Calu3 (cell line): ENCODE data around the gene FAIM. TPM values are rescaled to one million over a fixed set of nuclear protein-coding genes. Genes with fewer than 3 reads are reported as not detected.

Source experiments
- BruUV-seq: library from RNA; stranded (reverse); fragments of 400-500 nt; replicated peaks from 2 replicates; lab custom pipeline; 2021; lab: Mats Ljungman, UMichigan
- CTCF ChIA-PET: fragments of 300-600 bp; sonication (Branson Sonifier 250); formaldehyde crosslinking; loops from one replicate; lab custom pipeline; 2022; ENCODE audit warnings: antibody characterized with exemption; lab: Charles Lee
- DNase-seq: peaks from one replicate; pipeline ENCODE4 v3.0.0; 2022
- H3K27ac Mint-ChIP-seq: one replicate; pipeline ENCODE4 v1.8.0; 2022; ENCODE audit warnings: mixed read lengths; ENCODE audit not compliant: unreplicated experiment
- H3K27me3 Mint-ChIP-seq: one replicate; pipeline ENCODE4 v1.8.0; 2022; ENCODE audit warnings: mixed read lengths; ENCODE audit not compliant: unreplicated experiment
- H3K36me3 Mint-ChIP-seq: one replicate; pipeline ENCODE4 v1.8.0; 2022; ENCODE audit warnings: mild to moderate bottlenecking, moderate library complexity, mixed read lengths; ENCODE audit not compliant: insufficient read depth, unreplicated experiment
- H3K4me1 Mint-ChIP-seq: one replicate; pipeline ENCODE4 v1.8.0; 2022; ENCODE audit warnings: mild to moderate bottlenecking, low read depth, mixed read lengths; ENCODE audit not compliant: unreplicated experiment
- H3K4me3 Mint-ChIP-seq: one replicate; pipeline ENCODE4 v1.8.0; 2022; ENCODE audit warnings: mild to moderate bottlenecking, low read depth, moderate library complexity, mixed read lengths; ENCODE audit not compliant: unreplicated experiment
- H3K9me3 Mint-ChIP-seq: one replicate; pipeline ENCODE4 v1.8.0; 2022; ENCODE audit warnings: low read depth, mixed read lengths; ENCODE audit not compliant: unreplicated experiment
- CTCF ChIP-seq: fragments of 200-600 bp; IDR thresholded peaks from one replicate; pipeline ENCODE4 v1.8.0; 2022; ENCODE audit warnings: antibody characterized with exemption; ENCODE audit not compliant: unreplicated experiment
- intact Hi-C: fragments of 100-400 bp; cut with micrococcal nuclease; formaldehyde crosslinking; loops from one replicate; pipeline ENCODE4 v1.10.0; 2022; ENCODE audit not compliant: unreplicated experiment
- total RNA-seq: library from RNA; stranded (reverse); gene quantifications from 2 replicates; pipeline ENCODE4 v1.2.3, GENCODE V29; 2022

FAIM gene
- total RNA-seq, 1 experiment from 2014 or later: 30.4 TPM

GRCh38 chr3:138629526-138629925, 21.0 kb downstream of the FAIM start:
- Mint-ChIP-seq H3K9me3 (no peaks in the 10 kb centered on the region), H3K27me3 (no peaks in the 10 kb centered on the region), H3K27ac (no peak overlapping the region), H3K36me3 (peaks cover 12% of the 10 kb centered on the region), H3K4me3 (no peak overlapping the region), H3K4me1 (no peaks in the 10 kb centered on the region)
- intact Hi-C loops: no loop called here
- no peak for DNase-seq
- CTCF ChIA-PET: no interaction called here
- no TSS peak for BruUV-seq
- no peak for TF ChIP-seq CTCF

GRCh38 chr3:138638641-138639040, 30.1 kb downstream of the FAIM start:
- TF ChIP-seq CTCF: no peak
- CTCF ChIA-PET: interaction anchor here (0.6 kb wide), 2 partner anchors 277 to 1770 kb away, joined by 3 read pairs; no protein-coding TSS in a partner anchor
- Mint-ChIP-seq H3K4me3 (no peak overlapping the region), H3K27me3 (no peaks in the 10 kb centered on the region), H3K4me1 (no peaks in the 10 kb centered on the region), H3K27ac (no peak overlapping the region), H3K36me3 (peaks cover 10% of the 10 kb centered on the region), H3K9me3 (peaks cover 5% of the 10 kb centered on the region)
- DNase-seq: no peak
- intact Hi-C loops: no loop called here
- BruUV-seq: no TSS peak

- H3K36me3 Mint-ChIP-seq: peaks cover 21% of the 10 kb centered on the region
- BruUV-seq: no TSS peak
- no peak for DNase-seq
- no peak overlapping the region for H3K4me3 Mint-ChIP-seq
- TF ChIP-seq CTCF: no peak
- CTCF ChIA-PET: interaction anchor here (0.6 kb wide), 1 partner anchor 85 kb away, joined by 3 read pairs; no protein-coding TSS in a partner anchor
- H3K27me3 Mint-ChIP-seq: no peaks in the 10 kb centered on the region
- intact Hi-C loops: no loop called here
- H3K4me1 Mint-ChIP-seq: no peaks in the 10 kb centered on the region
- H3K9me3 Mint-ChIP-seq: peaks cover 11% of the 10 kb centered on the region
- H3K27ac Mint-ChIP-seq: no peak overlapping the region
Observed at GRCh38 chr3:138640537-138640936, 32.0 kb downstream of the FAIM start.

- H3K9me3 Mint-ChIP-seq: peaks cover 15% of the 10 kb centered on the region
- H3K4me3 Mint-ChIP-seq: no peak overlapping the region
- no peak for TF ChIP-seq CTCF
- no peaks in the 10 kb centered on the region for H3K4me1 Mint-ChIP-seq
- intact Hi-C loops: no loop called here
- BruUV-seq: no TSS peak
- no peaks in the 10 kb centered on the region for H3K27me3 Mint-ChIP-seq
- DNase-seq: no peak
- CTCF ChIA-PET: no interaction called here
- peak overlapping the region; percentile 40 for H3K27ac Mint-ChIP-seq
- H3K36me3 Mint-ChIP-seq: peaks cover 33% of the 10 kb centered on the region
Observed at GRCh38 chr3:138642226-138642926, 33.8 kb downstream of the FAIM start.
